Thymus (tissue), 11 donors: ENCODE data around the gene CHRDL1. TPM values are rescaled to one million over a fixed set of nuclear protein-coding genes. Genes with fewer than 3 reads are reported as not detected.

ENCODE experiments used
- DNase-seq, 9 donors: peaks; one replicate each; pipeline ENCODE4 v3.0.0-alpha.2; 2013; ENCODE audit warnings: low spot score in 9 of 9, low read depth in 6 of 9, missing footprints in 1 of 9
- H3K27ac ChIP-seq, 2 donors: one replicate each; pipeline ENCODE4 v1.5.1; 2013; ENCODE audit warnings: control low read depth in 1 of 2, low read depth in 1 of 2, low read length in 1 of 2, mild to moderate bottlenecking in 1 of 2, moderate library complexity in 1 of 2
- H3K27me3 ChIP-seq, 2 donors: one replicate each; pipeline ENCODE4 v1.5.1; 2013; ENCODE audit warnings: low read length in 1 of 2; ENCODE audit not compliant: control insufficient read depth in 2 of 2, insufficient read depth in 1 of 2
- H3K36me3 ChIP-seq, 2 donors: one replicate each; pipeline ENCODE4 v1.5.1; 2013; ENCODE audit warnings: low read length in 1 of 2, mild to moderate bottlenecking in 1 of 2, moderate library complexity in 1 of 2; ENCODE audit not compliant: control insufficient read depth in 2 of 2, insufficient read depth in 2 of 2
- H3K4me1 ChIP-seq, 2 donors: one replicate each; pipeline ENCODE4 v1.5.1; 2013; ENCODE audit warnings: low read length in 2 of 2; ENCODE audit not compliant: control insufficient read depth in 2 of 2, insufficient read depth in 2 of 2
- H3K4me3 ChIP-seq, 2 donors: one replicate each; pipeline ENCODE4 v1.5.1; 2013; ENCODE audit warnings: low read length in 2 of 2, control low read depth in 1 of 2, mild to moderate bottlenecking in 1 of 2
- H3K9me3 ChIP-seq, 2 donors: one replicate each; pipeline ENCODE4 v1.5.1; 2013; ENCODE audit warnings: low read length in 1 of 2, mild to moderate bottlenecking in 1 of 2; ENCODE audit not compliant: control insufficient read depth in 2 of 2, insufficient read depth in 1 of 2
- WGBS: extraction: QIAGEN DNeasy Blood & Tissue Kit; methylation state at CpG from one replicate; pipeline ENCODE4 v1.1.7; 2013; 5-methylcytosine and 5-hydroxymethylcytosine counted together
- polyA plus RNA-seq: library from polyadenylated mRNA; stranded (reverse); fragments of 200-250 nt; gene quantifications from one replicate; pipeline ENCODE4 v1.2.3, GENCODE V29; 2013
- total RNA-seq: library from RNA; stranded (reverse); fragments of 120-200 nt; gene quantifications from one replicate; pipeline ENCODE4 v1.2.4, GENCODE V29; 2013
- donor health status: healthy.

Gene CHRDL1
- total and polyA plus RNA-seq, 2 donors: 3.2 to 3.3 TPM

- H3K27ac ChIP-seq: no peak overlapping the region
- H3K36me3 ChIP-seq: no peaks in the 10 kb centered on the region
- no peak overlapping the region for H3K4me3 ChIP-seq
- H3K4me1 ChIP-seq: no peaks in the 10 kb centered on the region
- DNase-seq: no peak
- no peaks in the 10 kb centered on the region for H3K9me3 ChIP-seq
- no peaks in the 10 kb centered on the region for H3K27me3 ChIP-seq
- WGBS: 93% methylated on average over 6 of the region's 6 CpGs
These were observed 63.4 kb downstream of the CHRDL1 start for GRCh38 chrX:110732266-110732665.

- Histone ChIP-seq H3K27me3 (no peaks in the 10 kb centered on the region), H3K27ac (no peak overlapping the region), H3K4me1 (no peaks in the 10 kb centered on the region), H3K4me3 (no peak overlapping the region), H3K36me3 (no peaks in the 10 kb centered on the region), H3K9me3 (no peaks in the 10 kb centered on the region)
- whole genome bisulfite sequencing: 95% methylated on average over 2 of the region's 2 CpGs
- DNase-seq: no peak
These were observed 71.8 kb downstream of the CHRDL1 start for GRCh38 chrX:110723844-110724243.

- no peak for DNase-seq
- WGBS: 92% methylated on average over 10 of the region's 10 CpGs
- H3K36me3 ChIP-seq: no peaks in the 10 kb centered on the region
These were observed 73.5 kb downstream of the CHRDL1 start for GRCh38 chrX:110722135-110722534.

GRCh38 chrX:110713666-110714065 is 82.0 kb downstream of the CHRDL1 start:
- WGBS: 99% methylated on average over 2 of the region's 2 CpGs
- Histone ChIP-seq H3K36me3 (no peaks in the 10 kb centered on the region), H3K27ac (no peak overlapping the region), H3K9me3 (no peaks in the 10 kb centered on the region), H3K4me1 (no peaks in the 10 kb centered on the region), H3K27me3 (no peaks in the 10 kb centered on the region), H3K4me3 (no peak overlapping the region)
- DNase-seq: no peak

More at GRCh38 chrX:110722135-110722534, 73.5 kb downstream of the CHRDL1 start:
- no peaks in the 10 kb centered on the region for H3K4me1 ChIP-seq
- no peaks in the 10 kb centered on the region for H3K9me3 ChIP-seq
- no peaks in the 10 kb centered on the region for H3K27me3 ChIP-seq
- no peak overlapping the region for H3K27ac ChIP-seq
- no peak overlapping the region for H3K4me3 ChIP-seq

- Histone ChIP-seq H3K27ac (no peak overlapping the region), H3K4me3 (no peak overlapping the region), H3K27me3 (no peaks in the 10 kb centered on the region), H3K36me3 (no peaks in the 10 kb centered on the region), H3K9me3 (no peaks in the 10 kb centered on the region), H3K4me1 (no peaks in the 10 kb centered on the region)
- no peak for DNase-seq
- WGBS: 92% methylated on average over 2 of the region's 2 CpGs
These were observed 89.2 kb downstream of the CHRDL1 start for GRCh38 chrX:110706446-110706845.

DNA sequence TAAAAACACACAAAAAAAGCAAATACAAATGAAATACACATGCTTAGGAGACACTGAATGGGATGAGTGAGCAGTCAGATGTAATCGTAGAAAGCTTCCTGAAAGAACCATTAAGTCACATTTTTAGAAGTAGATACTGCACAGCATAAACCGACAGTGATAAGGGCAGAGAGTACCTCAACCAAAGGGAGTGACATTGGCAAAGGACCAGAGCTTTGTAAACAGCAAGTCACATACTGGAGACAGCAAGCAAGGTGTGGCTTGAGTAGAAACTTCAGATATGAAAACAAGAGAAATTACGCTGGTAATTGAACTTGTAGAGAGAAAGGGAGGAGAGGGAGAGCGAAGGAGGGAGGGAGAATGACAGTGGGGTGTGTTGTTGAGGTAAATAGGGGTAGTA is 92.0 kb downstream of the CHRDL1 start:
- H3K4me1 ChIP-seq: no peaks in the 10 kb centered on the region
- no peaks in the 10 kb centered on the region for H3K9me3 ChIP-seq
- no peak overlapping the region for H3K4me3 ChIP-seq
- 94% methylated on average over 4 of the region's 4 CpGs for WGBS
- no peak overlapping the region for H3K27ac ChIP-seq
- no peaks in the 10 kb centered on the region for H3K27me3 ChIP-seq
- no peak for DNase-seq
- H3K36me3 ChIP-seq: no peaks in the 10 kb centered on the region

- no peak for DNase-seq
- no peak overlapping the region for H3K27ac ChIP-seq
- H3K36me3 ChIP-seq: no peaks in the 10 kb centered on the region
- no peaks in the 10 kb centered on the region for H3K27me3 ChIP-seq
- no peaks in the 10 kb centered on the region for H3K9me3 ChIP-seq
- H3K4me1 ChIP-seq: peaks cover 0 to 4% of the 10 kb centered on the region in 2 donors
- H3K4me3 ChIP-seq: no peak overlapping the region
These were observed 96.5 kb downstream of the CHRDL1 start for GRCh38 chrX:110699109-110699508.

DNA sequence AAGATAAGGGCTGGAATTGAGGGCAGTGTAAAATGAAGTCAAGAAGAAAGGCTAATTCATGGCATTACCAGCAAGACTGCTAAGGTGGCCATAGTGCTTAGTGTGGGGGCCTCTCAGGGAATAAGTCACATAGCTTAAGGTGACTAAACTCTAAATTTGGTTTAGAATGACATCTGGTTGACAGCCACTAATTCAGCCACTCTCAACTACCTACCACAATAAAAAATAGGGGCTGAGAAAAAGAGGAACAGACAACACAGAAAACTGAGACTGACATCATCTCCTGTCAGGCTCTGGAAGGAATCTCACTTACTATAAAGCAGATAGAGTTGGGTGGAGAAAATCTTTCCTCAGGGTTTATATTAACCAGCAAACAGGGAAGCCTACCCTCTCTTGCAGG is 96.9 kb downstream of the CHRDL1 start:
- Histone ChIP-seq H3K27me3 (no peaks in the 10 kb centered on the region), H3K4me1 (peaks cover 0 to 4% of the 10 kb centered on the region in 2 donors), H3K9me3 (no peaks in the 10 kb centered on the region), H3K4me3 (no peak overlapping the region), H3K27ac (no peak overlapping the region), H3K36me3 (no peaks in the 10 kb centered on the region)
- DNase-seq: no peak

GRCh38 chrX:110692866-110693265 is 102.8 kb downstream of the CHRDL1 start:
- Histone ChIP-seq H3K9me3 (no peaks in the 10 kb centered on the region), H3K36me3 (no peaks in the 10 kb centered on the region), H3K4me3 (no peak overlapping the region), H3K4me1 (peaks cover 0 to 8% of the 10 kb centered on the region in 2 donors), H3K27me3 (no peaks in the 10 kb centered on the region), H3K27ac (no peak overlapping the region)
- DNase-seq: peak in 1 of 9 donors; percentile 18
- 17% methylated on average over 4 of the region's 4 CpGs for WGBS

GRCh38 chrX:110691446-110691845 is 104.2 kb downstream of the CHRDL1 start:
- WGBS: 100% methylated on average over 1 of the region's 1 CpG
- Histone ChIP-seq H3K9me3 (no peaks in the 10 kb centered on the region), H3K27me3 (no peaks in the 10 kb centered on the region), H3K4me1 (peaks cover 0 to 5% of the 10 kb centered on the region in 2 donors), H3K36me3 (no peaks in the 10 kb centered on the region), H3K4me3 (no peak overlapping the region), H3K27ac (no peak overlapping the region)
- no peak for DNase-seq
